Duodenal mucosa (tissue), 2 donors: ENCODE data around the gene CD68.

Experiments used
- H3K27ac ChIP-seq: one replicate; pipeline ENCODE4 v1.7.0; 2013; ENCODE audit warnings: low read depth, low read length
- H3K27me3 ChIP-seq, 2 donors: one replicate each; pipeline ENCODE4 v1.7.0; 2013; ENCODE audit warnings: low read length in 2 of 2, control low read depth in 1 of 2; ENCODE audit not compliant: insufficient read depth in 2 of 2, control insufficient read depth in 1 of 2
- H3K36me3 ChIP-seq, 2 donors: one replicate each; pipeline ENCODE4 v1.7.0; 2013; ENCODE audit warnings: low read length in 2 of 2, control low read depth in 1 of 2; ENCODE audit not compliant: insufficient read depth in 2 of 2, control insufficient read depth in 1 of 2
- H3K4me1 ChIP-seq, 2 donors: one replicate each; pipeline ENCODE4 v1.7.0; 2013; ENCODE audit warnings: low read length in 2 of 2, control low read depth in 1 of 2; ENCODE audit not compliant: insufficient read depth in 2 of 2, control insufficient read depth in 1 of 2
- H3K4me3 ChIP-seq, 2 donors: one replicate each; pipeline ENCODE4 v1.7.0; 2013; ENCODE audit warnings: low read length in 2 of 2, low read depth in 1 of 2
- H3K9ac ChIP-seq, 2 donors: one replicate each; pipeline ENCODE4 v1.7.0; 2013; ENCODE audit warnings: low read length in 2 of 2, low read depth in 1 of 2
- H3K9me3 ChIP-seq, 2 donors: one replicate each; pipeline ENCODE4 v1.7.0; 2013; ENCODE audit warnings: low read length in 2 of 2, control low read depth in 1 of 2; ENCODE audit not compliant: control insufficient read depth in 1 of 2

The CD68 gene

GRCh38 chr17:7627250-7628121 is 48.0 kb downstream of the CD68 start, which contains the start of gene SAT2:
Gene SAT2, minus strand, starts transcription at chr17:7627821. Its CDS starts 186 bp downstream, at chr17:7627635.
- peak within 1 kb of the TSS; percentile 88 to 92 for H3K4me3 ChIP-seq
- peak within 1 kb of the TSS; percentile 91 to 96 for H3K9ac ChIP-seq
- H3K4me1 ChIP-seq: peaks cover 28 to 31% of the 10 kb centered on the region in 2 donors
- H3K27ac ChIP-seq: peak within 1 kb of the TSS; percentile 93
- no peaks in the 10 kb centered on the region for H3K27me3 ChIP-seq
- no peaks in the 10 kb centered on the region for H3K9me3 ChIP-seq
- H3K36me3 ChIP-seq: peaks cover 0 to 5% of the 10 kb centered on the region in 2 donors

GRCh38 chr17:7629939-7630571 is 50.6 kb downstream of the CD68 start, which contains the start of gene SHBG:
Gene SHBG, plus strand, starts transcription at chr17:7630135. Its CDS starts 38 bp downstream, at chr17:7630173.
- Histone ChIP-seq H3K4me1 (peaks cover 28 to 33% of the 10 kb centered on the region in 2 donors), H3K36me3 (peaks cover 0 to 5% of the 10 kb centered on the region in 2 donors), H3K27me3 (no peaks in the 10 kb centered on the region), H3K4me3 (no peak within 1 kb of the TSS), H3K27ac (no peak within 1 kb of the TSS), H3K9me3 (no peaks in the 10 kb centered on the region), H3K9ac (peak within 1 kb of the TSS in 1 of 2 donors; percentile 12)
